Esophagus squamous epithelium (tissue), 4 donors: ENCODE data around the gene MAML3.

Experiments
- POLR2A ChIP-seq, 4 donors: fragments of 450-650 bp; IDR thresholded peaks; one replicate each; pipeline ENCODE4 v1.6.1; 2017; ENCODE audit warnings: antibody characterized with exemption in 4 of 4, mild to moderate bottlenecking in 4 of 4, moderate library complexity in 3 of 4
- TF ChIP-seq, protein P1 (sequence below), 6 experiments: fragments of 450-650 bp in 4 of 6; fragments of 200-600 bp in 2 of 6; sonication (generic) in 2 of 6; IDR thresholded peaks; one replicate each; pipeline ENCODE4 v1.5.1; 2016 to 2019; ENCODE audit warnings: antibody characterized with exemption in 6 of 6, mild to moderate bottlenecking in 4 of 6, moderate library complexity in 4 of 6

DNA sequence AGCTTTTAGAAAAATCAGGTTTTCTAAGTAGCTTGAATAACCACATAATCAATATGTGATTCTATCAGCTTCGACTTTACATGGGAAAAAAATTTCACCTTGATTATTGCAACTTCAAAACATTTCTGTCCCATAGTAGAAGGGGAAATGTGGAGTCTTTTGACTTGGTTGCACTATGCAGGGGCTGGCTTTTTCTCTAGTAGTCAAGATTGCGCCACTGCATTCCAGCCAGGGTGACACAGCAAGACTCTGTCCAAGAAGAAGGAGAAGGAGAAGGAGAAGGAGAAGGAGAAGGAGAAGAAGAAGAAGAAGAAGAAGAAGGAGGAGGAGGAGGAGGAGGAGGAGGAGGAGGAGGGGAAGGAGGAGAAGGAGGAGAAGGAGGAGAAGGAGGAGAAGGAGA is 84.9 kb downstream of the MAML3 start:
- TF ChIP-seq, protein P1, sequence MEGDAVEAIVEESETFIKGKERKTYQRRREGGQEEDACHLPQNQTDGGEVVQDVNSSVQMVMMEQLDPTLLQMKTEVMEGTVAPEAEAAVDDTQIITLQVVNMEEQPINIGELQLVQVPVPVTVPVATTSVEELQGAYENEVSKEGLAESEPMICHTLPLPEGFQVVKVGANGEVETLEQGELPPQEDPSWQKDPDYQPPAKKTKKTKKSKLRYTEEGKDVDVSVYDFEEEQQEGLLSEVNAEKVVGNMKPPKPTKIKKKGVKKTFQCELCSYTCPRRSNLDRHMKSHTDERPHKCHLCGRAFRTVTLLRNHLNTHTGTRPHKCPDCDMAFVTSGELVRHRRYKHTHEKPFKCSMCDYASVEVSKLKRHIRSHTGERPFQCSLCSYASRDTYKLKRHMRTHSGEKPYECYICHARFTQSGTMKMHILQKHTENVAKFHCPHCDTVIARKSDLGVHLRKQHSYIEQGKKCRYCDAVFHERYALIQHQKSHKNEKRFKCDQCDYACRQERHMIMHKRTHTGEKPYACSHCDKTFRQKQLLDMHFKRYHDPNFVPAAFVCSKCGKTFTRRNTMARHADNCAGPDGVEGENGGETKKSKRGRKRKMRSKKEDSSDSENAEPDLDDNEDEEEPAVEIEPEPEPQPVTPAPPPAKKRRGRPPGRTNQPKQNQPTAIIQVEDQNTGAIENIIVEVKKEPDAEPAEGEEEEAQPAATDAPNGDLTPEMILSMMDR (IDR thresholded peaks at IDR 0.05): no peak
- no peak for TF ChIP-seq POLR2A (IDR thresholded peaks at IDR 0.05)
